OCI-LY1 (cell line): ENCODE measurements around the gene CDH13.

Experiments
- H2AFZ ChIP-seq: fragments of 200-600 bp; sonication (generic), shearing (Covaris generic); 2 replicates; pipeline ENCODE4 v1.6.0; 2014; ENCODE audit warnings: antibody characterized with exemption, mild to moderate bottlenecking, low read length
- H3F3A ChIP-seq: fragments of 200-600 bp; sonication (generic), shearing (Covaris generic); 2 replicates; pipeline ENCODE4 v1.6.0; 2014; ENCODE audit warnings: mild to moderate bottlenecking, antibody characterized with exemption, low read length, moderate library complexity; ENCODE audit not compliant: insufficient read depth
- H3K27ac ChIP-seq: fragments of 200-600 bp; sonication (generic); 2 replicates; pipeline ENCODE4 v1.5.1; 2014; ENCODE audit warnings: low read length, mixed run types, mild to moderate bottlenecking, low read depth; ENCODE audit not compliant: poor library complexity, severe bottlenecking
- H3K27me3 ChIP-seq: fragments of 200-600 bp; sonication (generic); 2 replicates; pipeline ENCODE4 v1.6.0; 2014; ENCODE audit warnings: antibody characterized with exemption, mild to moderate bottlenecking, low read length, moderate library complexity; ENCODE audit not compliant: insufficient read depth
- H3K36me3 ChIP-seq: fragments of 200-600 bp; sonication (generic); 2 replicates; pipeline ENCODE4 v1.6.1; 2014; ENCODE audit warnings: mild to moderate bottlenecking, antibody characterized with exemption, low read length, moderate library complexity, mixed read lengths; ENCODE audit not compliant: insufficient read depth
- H3K4me1 ChIP-seq: fragments of 200-600 bp; sonication (generic); 2 replicates; pipeline ENCODE4 v1.5.1; 2014; ENCODE audit warnings: mild to moderate bottlenecking, low read length, moderate library complexity; ENCODE audit not compliant: insufficient read depth, severe bottlenecking
- H3K4me2 ChIP-seq: fragments of 200-600 bp; sonication (generic), shearing (Covaris generic); 2 replicates; pipeline ENCODE4 v1.6.1; 2014; ENCODE audit warnings: low read length
- H3K4me3 ChIP-seq: fragments of 200-600 bp; sonication (generic); 2 replicates; pipeline ENCODE4 v1.5.1; 2014; ENCODE audit warnings: low read length, low read depth, mild to moderate bottlenecking, mixed read lengths; ENCODE audit not compliant: poor library complexity, severe bottlenecking
- H3K79me2 ChIP-seq: fragments of 200-600 bp; shearing (Covaris generic); 2 replicates; pipeline ENCODE4 v1.6.1; 2016; ENCODE audit warnings: mixed run types, low read length, mixed read lengths; ENCODE audit not compliant: insufficient read depth
- H3K9ac ChIP-seq: fragments of 200-600 bp; sonication (generic), shearing (Covaris generic); 2 replicates; pipeline ENCODE4 v1.6.1; 2014; ENCODE audit warnings: mild to moderate bottlenecking, low read length, mixed read lengths
- H3K9me2 ChIP-seq: fragments of 200-600 bp; sonication (generic), shearing (Covaris generic); 2 replicates; pipeline ENCODE4 v1.6.1; 2014; ENCODE audit warnings: low read depth, mild to moderate bottlenecking, low read length, mixed read lengths
- H3K9me3 ChIP-seq: fragments of 200-600 bp; shearing (Covaris generic); 2 replicates; pipeline ENCODE4 v1.6.1; 2014; ENCODE audit warnings: low read length, mixed read lengths
- H4K20me1 ChIP-seq: fragments of 200-600 bp; sonication (generic), shearing (Covaris generic); 2 replicates; pipeline ENCODE4 v1.6.0; 2016; ENCODE audit warnings: mild to moderate bottlenecking, low read length; ENCODE audit not compliant: insufficient read depth
- EZH2 ChIP-seq: fragments of 200-600 bp; sonication (generic), shearing (Covaris generic); IDR thresholded peaks from 2 replicates; pipeline ENCODE4 v1.8.0; 2017; ENCODE audit warnings: borderline replicate concordance, mixed run types, mild to moderate bottlenecking, antibody characterized with exemption, low read length, moderate library complexity, mixed read lengths
- TF ChIP-seq, protein P1 (sequence below): fragments of 200-600 bp; sonication (generic), shearing (Covaris generic); IDR thresholded peaks from 2 replicates; pipeline ENCODE4 v1.5.1; 2017; ENCODE audit warnings: mild to moderate bottlenecking, antibody characterized with exemption, low read length, moderate library complexity, mixed read lengths

The CDH13 gene

GRCh38 chr16:83579436-83579835 is 952.7 kb downstream of the CDH13 start:
- Histone ChIP-seq H3K4me1 (no peaks in the 10 kb centered on the region), H3K9ac (no peak overlapping the region), H3K4me2 (no peak overlapping the region), H3K4me3 (no peak overlapping the region), H3K27ac (no peak overlapping the region), H3F3A (no peaks in the 10 kb centered on the region), H3K27me3 (no peaks in the 10 kb centered on the region), H2AFZ (no peak overlapping the region), H3K36me3 (no peaks in the 10 kb centered on the region), H3K79me2 (no peaks in the 10 kb centered on the region), H4K20me1 (no peaks in the 10 kb centered on the region), H3K9me2 (no peaks in the 10 kb centered on the region), H3K9me3 (no peaks in the 10 kb centered on the region)
- no peak for TF ChIP-seq EZH2
- TF ChIP-seq, protein P1, sequence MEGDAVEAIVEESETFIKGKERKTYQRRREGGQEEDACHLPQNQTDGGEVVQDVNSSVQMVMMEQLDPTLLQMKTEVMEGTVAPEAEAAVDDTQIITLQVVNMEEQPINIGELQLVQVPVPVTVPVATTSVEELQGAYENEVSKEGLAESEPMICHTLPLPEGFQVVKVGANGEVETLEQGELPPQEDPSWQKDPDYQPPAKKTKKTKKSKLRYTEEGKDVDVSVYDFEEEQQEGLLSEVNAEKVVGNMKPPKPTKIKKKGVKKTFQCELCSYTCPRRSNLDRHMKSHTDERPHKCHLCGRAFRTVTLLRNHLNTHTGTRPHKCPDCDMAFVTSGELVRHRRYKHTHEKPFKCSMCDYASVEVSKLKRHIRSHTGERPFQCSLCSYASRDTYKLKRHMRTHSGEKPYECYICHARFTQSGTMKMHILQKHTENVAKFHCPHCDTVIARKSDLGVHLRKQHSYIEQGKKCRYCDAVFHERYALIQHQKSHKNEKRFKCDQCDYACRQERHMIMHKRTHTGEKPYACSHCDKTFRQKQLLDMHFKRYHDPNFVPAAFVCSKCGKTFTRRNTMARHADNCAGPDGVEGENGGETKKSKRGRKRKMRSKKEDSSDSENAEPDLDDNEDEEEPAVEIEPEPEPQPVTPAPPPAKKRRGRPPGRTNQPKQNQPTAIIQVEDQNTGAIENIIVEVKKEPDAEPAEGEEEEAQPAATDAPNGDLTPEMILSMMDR, result no peak

DNA sequence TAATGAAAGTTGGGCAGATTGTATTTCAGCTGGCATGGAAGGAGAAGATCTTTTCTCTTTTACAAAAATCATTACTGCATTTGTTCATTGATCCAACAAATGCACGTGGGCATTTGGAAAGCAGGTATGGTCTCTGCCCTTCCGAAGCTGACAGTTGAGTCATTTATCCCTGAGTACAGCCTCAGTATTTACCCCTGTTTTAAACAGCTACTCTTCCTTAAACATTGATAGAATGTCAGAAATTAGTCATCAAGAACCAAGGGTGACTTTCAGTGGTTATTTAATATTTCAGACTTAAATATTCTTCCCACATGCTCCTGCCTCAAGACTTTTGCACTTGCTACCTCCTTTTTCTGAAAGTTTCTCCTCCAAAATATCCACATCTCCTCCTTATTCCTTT is 954.3 kb downstream of the CDH13 start:
- Histone ChIP-seq H3K36me3 (no peaks in the 10 kb centered on the region), H3K4me3 (no peak overlapping the region), H3K9me2 (no peaks in the 10 kb centered on the region), H3K9me3 (no peaks in the 10 kb centered on the region), H3F3A (no peaks in the 10 kb centered on the region), H3K4me2 (no peak overlapping the region), H3K27ac (no peak overlapping the region), H3K79me2 (no peaks in the 10 kb centered on the region), H3K4me1 (no peaks in the 10 kb centered on the region), H3K27me3 (no peaks in the 10 kb centered on the region), H3K9ac (no peak overlapping the region), H4K20me1 (no peaks in the 10 kb centered on the region), H2AFZ (no peak overlapping the region)
- TF ChIP-seq, protein P1, result no peak
- TF ChIP-seq EZH2, result no peak

DNA sequence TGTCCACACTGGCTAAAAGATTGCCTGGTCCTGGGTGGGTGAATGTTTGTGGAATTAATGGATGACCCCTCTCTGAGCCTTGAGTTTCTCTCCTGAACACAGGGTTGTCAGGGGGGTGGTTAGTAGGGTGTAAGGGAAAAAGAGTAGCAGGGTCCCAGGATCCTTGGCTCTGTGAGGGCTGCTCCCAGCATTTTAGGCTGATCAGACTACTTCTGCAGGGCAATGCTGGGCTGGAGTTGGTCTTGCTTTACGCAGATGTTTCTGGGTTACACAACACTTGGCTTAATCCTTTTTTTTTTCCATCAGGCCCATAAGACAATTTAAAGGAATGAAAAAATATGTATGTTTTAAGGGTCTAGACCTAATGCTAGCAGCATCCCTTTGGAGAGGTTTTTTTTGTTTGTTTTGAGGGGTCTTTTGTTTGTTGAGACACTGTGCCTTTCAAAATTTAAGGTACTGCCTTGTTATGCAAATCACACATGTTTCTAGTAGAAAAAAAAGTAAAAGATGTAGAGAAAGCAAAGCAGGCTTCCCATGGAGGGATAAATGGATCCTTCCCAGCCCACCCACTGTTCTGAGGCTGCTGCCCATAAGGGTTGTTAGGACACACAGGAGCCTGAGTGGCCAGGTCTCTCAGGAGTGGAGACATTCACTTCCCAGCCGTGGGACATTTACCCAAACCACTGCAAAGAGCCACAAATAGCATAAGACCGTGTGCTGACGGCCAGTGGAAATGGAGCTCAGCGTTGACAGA is 955.4 kb downstream of the CDH13 start:
- H3K9ac ChIP-seq, result no peak overlapping the region
- H3K9me2 ChIP-seq, result no peaks in the 10 kb centered on the region
- H3K27ac ChIP-seq, result no peak overlapping the region
- no peak for TF ChIP-seq EZH2
- TF ChIP-seq, protein P1, result no peak
- no peak overlapping the region for H3K4me3 ChIP-seq
- H4K20me1 ChIP-seq, result no peaks in the 10 kb centered on the region
- no peaks in the 10 kb centered on the region for H3K4me1 ChIP-seq
- H3K4me2 ChIP-seq, result no peak overlapping the region
- H3K27me3 ChIP-seq, result no peaks in the 10 kb centered on the region
- H3K79me2 ChIP-seq, result no peaks in the 10 kb centered on the region
- no peaks in the 10 kb centered on the region for H3K9me3 ChIP-seq
- no peaks in the 10 kb centered on the region for H3K36me3 ChIP-seq
- H2AFZ ChIP-seq, result no peak overlapping the region
- no peaks in the 10 kb centered on the region for H3F3A ChIP-seq
